GM12878 (cell line): Measurements from ENCODE around the gene ADAMTS2. TPM values are rescaled to one million over a fixed set of nuclear protein-coding genes. Genes with fewer than 3 reads are reported as not detected.

Source experiments
- ATAC-seq: fragments of 200-7000 bp; cut with Tn5 transposase; 3 replicates; pipeline ENCODE4 v1.9.1; 2020; ENCODE audit warnings: mild to moderate bottlenecking, moderate library complexity
- BruUV-seq: library from RNA; stranded (reverse); fragments of 400-500 nt; replicated peaks from 2 replicates; lab custom pipeline; 2021; lab: Mats Ljungman, UMichigan
- CTCF ChIA-PET: fragments of 300-600 bp; sonication (Branson Sonifier 250); formaldehyde crosslinking; extraction: SDS; loops from one replicate; lab custom pipeline; 2021; ENCODE audit warnings: inconsistent platforms; lab: Yijun Ruan, JAX
- POLR2A ChIA-PET: fragments of 350-600 bp; formaldehyde crosslinking; extraction: SDS; loops from one replicate; lab custom pipeline; 2021; ENCODE audit warnings: inconsistent platforms; lab: Charles Lee
- RAD21 ChIA-PET: fragments of 300-600 bp; sonication (Branson Sonifier 250); formaldehyde crosslinking; loops from one replicate; lab custom pipeline; 2023; ENCODE audit warnings: antibody characterized with exemption; ENCODE audit not compliant: unreplicated experiment; lab: Charles Lee
- SMC1A ChIA-PET: fragments of 300-600 bp; sonication (Branson Sonifier 250); formaldehyde crosslinking; loops from one replicate; lab custom pipeline; 2023; ENCODE audit not compliant: unreplicated experiment, uncharacterized antibody; lab: Charles Lee
- DNase-seq: peaks from one replicate; pipeline ENCODE4 v3.0.0-alpha.2; 2011; ENCODE audit warnings: low read depth, low spot score
- FAIRE-seq: peaks from 3 replicates; lab custom pipeline; 2011; peaks lifted over from hg19 to GRCh38; lab: Jason Lieb, UNC
- H2AFZ ChIP-seq: 2 replicates; pipeline ENCODE4 v1.6.0; 2011; ENCODE audit warnings: low read depth, low read length, control low read depth; ENCODE audit not compliant: control insufficient read depth
- H3K27ac ChIP-seq: 2 replicates; pipeline ENCODE4 v1.5.1; 2011; ENCODE audit warnings: control low read depth; ENCODE audit not compliant: control insufficient read depth, insufficient read depth
- H3K27me3 ChIP-seq, 2 experiments: replicated peaks in 1 of 2; 2 replicates each; pipeline versions ENCODE4 v1.6.0 to v1.6.1; 2011; ENCODE audit warnings: low read length in 1 of 2; ENCODE audit not compliant: control insufficient read depth in 2 of 2, insufficient read depth in 2 of 2
- H3K36me3 ChIP-seq, 2 experiments: 2 replicates each; pipeline ENCODE4 v1.5.1; 2011; ENCODE audit warnings: low read length in 1 of 2; ENCODE audit not compliant: control insufficient read depth in 2 of 2, insufficient read depth in 2 of 2
- H3K4me1 ChIP-seq: 2 replicates; pipeline ENCODE4 v1.6.1; 2011; ENCODE audit warnings: mild to moderate bottlenecking, low read length, moderate library complexity, mixed read lengths; ENCODE audit not compliant: control insufficient read depth, insufficient read depth
- H3K4me2 ChIP-seq: 2 replicates; pipeline ENCODE4 v1.6.0; 2011; ENCODE audit warnings: control low read depth; ENCODE audit not compliant: control insufficient read depth, insufficient read depth
- H3K4me3 ChIP-seq: fragments of 200-600 bp; sonication (generic); 2 replicates; pipeline ENCODE4 v1.5.1; 2016
- H3K79me2 ChIP-seq: 2 replicates; pipeline ENCODE4 v1.6.0; 2011; ENCODE audit warnings: low read length; ENCODE audit not compliant: control insufficient read depth, insufficient read depth
- H3K9ac ChIP-seq: 2 replicates; pipeline ENCODE4 v1.8.0; 2011; ENCODE audit warnings: low read length, control low read depth, mixed read lengths; ENCODE audit not compliant: control insufficient read depth, insufficient read depth
- H3K9me3 ChIP-seq: replicated peaks from 3 replicates; pipeline ENCODE4 v1.5.1; 2011; ENCODE audit warnings: mild to moderate bottlenecking, low read length; ENCODE audit not compliant: control insufficient read depth, insufficient read depth
- H4K20me1 ChIP-seq: 2 replicates; pipeline ENCODE4 v1.6.0; 2011; ENCODE audit not compliant: control insufficient read depth, insufficient read depth
- BHLHE40 ChIP-seq, 2 experiments: fragments of 450-650 bp in 1 of 2; IDR thresholded peaks; 2 replicates each; pipeline ENCODE4 v1.6.1; 2011 to 2017; ENCODE audit warnings: low read depth in 2 of 2, borderline replicate concordance in 1 of 2, improper control_type of control experiment in 1 of 2, low read length in 1 of 2, mild to moderate bottlenecking in 1 of 2
- CEBPB ChIP-seq, 2 experiments: fragments of 150-350 bp in 1 of 2; IDR thresholded peaks; 2 replicates each; pipeline ENCODE4 v1.6.1; 2012 to 2014; ENCODE audit warnings: low read depth in 2 of 2, low read length in 2 of 2, borderline replicate concordance in 1 of 2, inconsistent platforms in 1 of 2
- CHD4 ChIP-seq: fragments of 200-600 bp; sonication (generic); IDR thresholded peaks from 2 replicates; pipeline ENCODE4 v1.6.1; 2016; ENCODE audit warnings: mild to moderate bottlenecking
- ETV6 ChIP-seq, 2 experiments: fragments of 450-650 bp in 1 of 2; IDR thresholded peaks in 1 of 2; conservative IDR thresholded peaks in 1 of 2; 2 replicates each; pipeline ENCODE4 v1.6.1; 2014; ENCODE audit warnings: antibody characterized with exemption in 1 of 2, borderline replicate concordance in 1 of 2, low read depth in 1 of 2, mild to moderate bottlenecking in 1 of 2, moderate library complexity in 1 of 2
- HDAC2 ChIP-seq: fragments of 200-600 bp; sonication (generic); IDR thresholded peaks from 2 replicates; pipeline ENCODE4 v1.6.1; 2017
- JUNB ChIP-seq: IDR thresholded peaks from 2 replicates; pipeline ENCODE4 v1.6.1; 2016; ENCODE audit warnings: antibody characterized with exemption, mild to moderate bottlenecking
- MEF2A ChIP-seq: IDR thresholded peaks from 2 replicates; pipeline ENCODE4 v1.6.1; 2011; ENCODE audit warnings: low read depth, mild to moderate bottlenecking, low read length, moderate library complexity; ENCODE audit not compliant: insufficient read depth
- MEF2B ChIP-seq: fragments of 450-650 bp; IDR thresholded peaks from 2 replicates; pipeline ENCODE4 v1.6.1; 2018; ENCODE audit warnings: mild to moderate bottlenecking, moderate library complexity; ENCODE audit not compliant: partially characterized antibody, poor library complexity, severe bottlenecking
- MTA3 ChIP-seq: IDR thresholded peaks from 2 replicates; pipeline ENCODE4 v1.6.1; 2012; ENCODE audit warnings: low read length, inconsistent platforms, borderline replicate concordance
- MYB ChIP-seq: fragments of 150-350 bp; IDR thresholded peaks from 2 replicates; pipeline ENCODE4 v1.6.1; 2014; ENCODE audit warnings: mild to moderate bottlenecking, low read depth, low read length, borderline replicate concordance
- NR2F1 ChIP-seq: fragments of 450-650 bp; conservative IDR thresholded peaks from 2 replicates; pipeline ENCODE4 v1.6.1; 2017; ENCODE audit warnings: mild to moderate bottlenecking
- PAX5 ChIP-seq: IDR thresholded peaks from 2 replicates; pipeline ENCODE4 v1.6.1; 2011; ENCODE audit warnings: low read depth, low read length, borderline replicate concordance
- POLR2AphosphoS2 ChIP-seq: IDR thresholded peaks from 2 replicates; pipeline ENCODE4 v1.6.1; 2011; ENCODE audit warnings: low read depth, mild to moderate bottlenecking, low read length, improper control_type of control experiment, moderate library complexity
- RUNX3 ChIP-seq: IDR thresholded peaks from 2 replicates; pipeline ENCODE4 v1.6.1; 2012; ENCODE audit warnings: low read length, inconsistent platforms
- TARDBP ChIP-seq: IDR thresholded peaks from 2 replicates; pipeline ENCODE4 v1.6.1; 2016; ENCODE audit warnings: borderline replicate concordance
- YY1 ChIP-seq: IDR thresholded peaks from 2 replicates; pipeline ENCODE4 v1.6.1; 2011; ENCODE audit warnings: low read depth, mild to moderate bottlenecking, low read length
- ZNF384 ChIP-seq: IDR thresholded peaks from 2 replicates; pipeline ENCODE4 v1.6.1; 2012; ENCODE audit warnings: low read depth, mild to moderate bottlenecking, low read length, improper control_type of control experiment, borderline replicate concordance
- whole genome bisulfite sequencing: methylation state at CpG from one replicate; pipeline ENCODE4 v1.1.6; 2016; ENCODE audit warnings: low lambda C conversion rate; ENCODE audit not compliant: insufficient replicate concordance, insufficient coverage; ENCODE audit errors: missing lambda C conversion rate; 5-methylcytosine and 5-hydroxymethylcytosine counted together
- in situ Hi-C: fragments of 300-500 bp; cut with MboI; formaldehyde crosslinking; loops from 9 replicates; pipeline ENCODE4 v1.14.3; 2018; ENCODE audit warnings: mixed read lengths
- intact Hi-C: fragments of 100-400 bp; cut with micrococcal nuclease; formaldehyde crosslinking; loops from one replicate; pipeline ENCODE4 v1.14.2; 2022; ENCODE audit not compliant: unreplicated experiment
- polyA plus RNA-seq, 11 experiments: library from polyadenylated mRNA; depleted of rRNA in 4 of 11; unstranded in 6 of 11; stranded (reverse) in 5 of 11; fragments of >200 nt; fragmentation: Nextera tagmentation in 4 of 11; fragmentation: Illumina TruSeq in 1 of 11; extraction: Ambion mirVana in 4 of 11; extraction: Trizol in 1 of 11; gene quantifications; 1 replicate in 1 of 11; 2 replicates in 10 of 11; pipeline versions ENCODE4 v1.2.1 to v1.2.3, GENCODE V29; 2011 to 2016; ENCODE audit warnings: inconsistent platforms in 2 of 11, missing spikeins in 2 of 11, low read depth in 1 of 11
- total RNA-seq, 4 experiments: library from RNA; depleted of rRNA in 3 of 4; stranded (reverse); fragments of >200 nt in 3 of 4; fragmentation: Illumina TruSeq in 1 of 4; extraction: Trizol in 1 of 4; gene quantifications; 2 replicates each; pipeline versions ENCODE4 v1.2.1 to v1.2.3, GENCODE V29; 2013 to 2021
- TF ChIP-seq, protein P1 (sequence below): fragments of 450-650 bp; IDR thresholded peaks from 2 replicates; pipeline ENCODE4 v1.6.1; 2016; ENCODE audit warnings: mild to moderate bottlenecking, moderate library complexity, borderline replicate concordance
- TF ChIP-seq, protein P2 (sequence below): fragments of 450-650 bp; IDR thresholded peaks from 2 replicates; pipeline ENCODE4 v1.6.1; 2016; ENCODE audit warnings: mild to moderate bottlenecking

Gene ADAMTS2
- total and polyA plus RNA-seq, 10 of the 15 experiments (the other 5 are each of a cell fraction or from before 2014, with no cell fraction given): 0.03 to 0.05 TPM; not detected in 8

DNA sequence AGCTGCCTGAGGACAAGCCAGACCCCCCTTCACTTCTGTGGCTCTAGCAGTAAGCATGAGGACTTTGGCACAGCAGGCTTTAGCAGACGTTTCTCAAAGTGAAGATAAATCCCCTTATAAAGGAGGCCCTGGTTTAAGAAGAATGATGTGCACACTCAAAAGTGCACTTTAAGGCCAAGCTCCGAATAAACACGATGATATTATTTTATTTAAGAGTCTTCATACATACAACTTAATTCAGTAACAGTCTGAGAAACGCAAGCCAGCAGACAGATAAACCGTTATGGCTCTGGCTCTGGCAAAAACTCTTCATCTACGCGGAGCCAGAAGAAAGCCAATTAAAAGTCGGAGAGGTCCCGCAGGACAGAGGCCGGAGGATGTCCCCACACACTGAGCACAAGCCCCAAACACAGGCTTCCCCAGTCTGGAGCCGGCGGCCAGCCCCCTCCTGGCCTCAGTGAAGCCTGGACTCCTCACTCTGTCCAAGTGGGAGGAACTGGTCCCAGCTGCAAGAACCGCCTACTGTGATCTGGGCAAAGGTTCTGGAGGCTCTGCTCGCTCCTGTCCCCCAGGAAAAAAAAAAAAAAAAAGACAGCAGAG, 44.6 kb downstream of the ADAMTS2 start:
- Histone ChIP-seq H3K27me3 (no peaks in the 10 kb centered on the region), H3K9ac (no peak overlapping the region), H3K27ac (no peak overlapping the region), H3K9me3 (no peaks in the 10 kb centered on the region; the same call in 1 of the 3 replicates), H3K4me3 (no peak overlapping the region), H2AFZ (no peak overlapping the region), H3K36me3 (no peaks in the 10 kb centered on the region), H3K4me1 (no peaks in the 10 kb centered on the region), H4K20me1 (no peaks in the 10 kb centered on the region), H3K4me2 (no peak overlapping the region), H3K79me2 (no peaks in the 10 kb centered on the region)
- intact Hi-C loops (no loop called here), in situ Hi-C loops (no loop called here)
- BruUV-seq: no TSS peak
- FAIRE-seq: no peak
- ChIA-PET CTCF (no interaction called here), POLR2A (no interaction called here), RAD21 (no interaction called here), SMC1A (no interaction called here)
- ATAC-seq: no peak
- 30% methylated on average over 12 of the region's 14 CpGs for WGBS
- DNase-seq: no peak
- no peak for TF ChIP-seq CHD4
- TF ChIP-seq ETV6 (conservative IDR thresholded peaks at IDR 0.05 in 1 of 2, IDR thresholded peaks at IDR 0.05 in 1 of 2; ENCODE audit: borderline replicate concordance in 1 of 2, low read depth in 1 of 2): no peak
- TF ChIP-seq MEF2B: no peak
- no peak for TF ChIP-seq PAX5
- TF ChIP-seq, protein P1, sequence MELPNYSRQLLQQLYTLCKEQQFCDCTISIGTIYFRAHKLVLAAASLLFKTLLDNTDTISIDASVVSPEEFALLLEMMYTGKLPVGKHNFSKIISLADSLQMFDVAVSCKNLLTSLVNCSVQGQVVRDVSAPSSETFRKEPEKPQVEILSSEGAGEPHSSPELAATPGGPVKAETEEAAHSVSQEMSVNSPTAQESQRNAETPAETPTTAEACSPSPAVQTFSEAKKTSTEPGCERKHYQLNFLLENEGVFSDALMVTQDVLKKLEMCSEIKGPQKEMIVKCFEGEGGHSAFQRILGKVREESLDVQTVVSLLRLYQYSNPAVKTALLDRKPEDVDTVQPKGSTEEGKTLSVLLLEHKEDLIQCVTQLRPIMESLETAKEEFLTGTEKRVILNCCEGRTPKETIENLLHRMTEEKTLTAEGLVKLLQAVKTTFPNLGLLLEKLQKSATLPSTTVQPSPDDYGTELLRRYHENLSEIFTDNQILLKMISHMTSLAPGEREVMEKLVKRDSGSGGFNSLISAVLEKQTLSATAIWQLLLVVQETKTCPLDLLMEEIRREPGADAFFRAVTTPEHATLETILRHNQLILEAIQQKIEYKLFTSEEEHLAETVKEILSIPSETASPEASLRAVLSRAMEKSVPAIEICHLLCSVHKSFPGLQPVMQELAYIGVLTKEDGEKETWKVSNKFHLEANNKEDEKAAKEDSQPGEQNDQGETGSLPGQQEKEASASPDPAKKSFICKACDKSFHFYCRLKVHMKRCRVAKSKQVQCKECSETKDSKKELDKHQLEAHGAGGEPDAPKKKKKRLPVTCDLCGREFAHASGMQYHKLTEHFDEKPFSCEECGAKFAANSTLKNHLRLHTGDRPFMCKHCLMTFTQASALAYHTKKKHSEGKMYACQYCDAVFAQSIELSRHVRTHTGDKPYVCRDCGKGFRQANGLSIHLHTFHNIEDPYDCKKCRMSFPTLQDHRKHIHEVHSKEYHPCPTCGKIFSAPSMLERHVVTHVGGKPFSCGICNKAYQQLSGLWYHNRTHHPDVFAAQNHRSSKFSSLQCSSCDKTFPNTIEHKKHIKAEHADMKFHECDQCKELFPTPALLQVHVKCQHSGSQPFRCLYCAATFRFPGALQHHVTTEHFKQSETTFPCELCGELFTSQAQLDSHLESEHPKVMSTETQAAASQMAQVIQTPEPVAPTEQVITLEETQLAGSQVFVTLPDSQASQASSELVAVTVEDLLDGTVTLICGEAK: no peak
- TF ChIP-seq, protein P2, sequence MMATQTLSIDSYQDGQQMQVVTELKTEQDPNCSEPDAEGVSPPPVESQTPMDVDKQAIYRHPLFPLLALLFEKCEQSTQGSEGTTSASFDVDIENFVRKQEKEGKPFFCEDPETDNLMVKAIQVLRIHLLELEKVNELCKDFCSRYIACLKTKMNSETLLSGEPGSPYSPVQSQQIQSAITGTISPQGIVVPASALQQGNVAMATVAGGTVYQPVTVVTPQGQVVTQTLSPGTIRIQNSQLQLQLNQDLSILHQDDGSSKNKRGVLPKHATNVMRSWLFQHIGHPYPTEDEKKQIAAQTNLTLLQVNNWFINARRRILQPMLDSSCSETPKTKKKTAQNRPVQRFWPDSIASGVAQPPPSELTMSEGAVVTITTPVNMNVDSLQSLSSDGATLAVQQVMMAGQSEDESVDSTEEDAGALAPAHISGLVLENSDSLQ: no peak
- no peak for TF ChIP-seq JUNB
- TF ChIP-seq ZNF384: no peak
- TF ChIP-seq BHLHE40 (IDR thresholded peaks at IDR 0.05; ENCODE audit: borderline replicate concordance in 1 of 2, low read depth in 2 of 2, low read length in 1 of 2): no peak
- no peak for TF ChIP-seq RUNX3
- TF ChIP-seq POLR2AphosphoS2: no peak
- TF ChIP-seq MTA3: no peak
- no peak for TF ChIP-seq YY1
- no peak for TF ChIP-seq MYB
- TF ChIP-seq NR2F1: no peak
- no peak for TF ChIP-seq HDAC2
- no peak for TF ChIP-seq MEF2A
- no peak for TF ChIP-seq TARDBP
- TF ChIP-seq CEBPB (IDR thresholded peaks at IDR 0.05; ENCODE audit: borderline replicate concordance in 1 of 2, low read depth in 2 of 2, low read length in 2 of 2): no peak
